ENCODE data around the gene HPCAL1.
A peak's percentile ranks its signal among the peaks of the same experiment; 100 is the strongest.

GRCh38 chr2:10284108-10284870 is 18.4 kb upstream of the HPCAL1 start:
- TF ChIP-seq SP1 (IDR thresholded peaks at IDR 0.05; ENCODE audit: low read depth, low read length) (no peak), POLR2AphosphoS5 (IDR thresholded peaks at IDR 0.05; ENCODE audit: low read depth, low read length) (no peak), CTCF (IDR thresholded peaks at IDR 0.05; ENCODE audit: control extremely low read depth in 1 of 3, insufficient read depth in 1 of 3, low read depth in 1 of 3, low read length in 3 of 3) (0 out of 4 replicates have a peak, but pooled peaks of 1 of the 3 experiments have one; percentile 2)
